ENCODE data around the gene DIPK2A.

DIPK2A gene

GRCh38 chr3:144015133-144015532, 43.5 kb downstream of the DIPK2A start:
- H3K27me3 ChIP-seq (ENCODE audit: control insufficient read depth, insufficient read depth, low read length) = no peaks in the 10 kb centered on the region
- no peak overlapping the region for H3K9ac ChIP-seq
- no peak overlapping the region for H3K4me3 ChIP-seq (ENCODE audit: low read depth, low read length)
- H3K4me2 ChIP-seq (ENCODE audit: low read length) = no peak overlapping the region
- H3K79me2 ChIP-seq = no peaks in the 10 kb centered on the region
- no peak overlapping the region for H3K27ac ChIP-seq
- H2AFZ ChIP-seq = no peak overlapping the region
- H3K36me3 ChIP-seq (ENCODE audit: control insufficient read depth, insufficient read depth, low read length) = no peaks in the 10 kb centered on the region
- no peaks in the 10 kb centered on the region for H3K4me1 ChIP-seq
- no peak for TF ChIP-seq CTCF (IDR thresholded peaks at IDR 0.05)
- H3K9me3 ChIP-seq (ENCODE audit: control insufficient read depth, low read length) = no peaks in the 10 kb centered on the region

GRCh38 chr3:144018776-144019175, 47.2 kb downstream of the DIPK2A start:
- no peak for TF ChIP-seq CTCF (IDR thresholded peaks at IDR 0.05)
- H3K27me3 ChIP-seq (ENCODE audit: control insufficient read depth, insufficient read depth, low read length) = no peaks in the 10 kb centered on the region
- no peaks in the 10 kb centered on the region for H3K36me3 ChIP-seq (ENCODE audit: control insufficient read depth, insufficient read depth, low read length)
- H3K4me2 ChIP-seq (ENCODE audit: low read length) = no peak overlapping the region
- H2AFZ ChIP-seq = no peak overlapping the region
- H3K79me2 ChIP-seq = no peaks in the 10 kb centered on the region
- no peak overlapping the region for H3K27ac ChIP-seq
- H3K4me3 ChIP-seq (ENCODE audit: low read depth, low read length) = no peak overlapping the region
- no peaks in the 10 kb centered on the region for H3K9me3 ChIP-seq (ENCODE audit: control insufficient read depth, low read length)
- no peak overlapping the region for H3K9ac ChIP-seq
- no peaks in the 10 kb centered on the region for H3K4me1 ChIP-seq

Data from parathyroid adenoma (tissue), 2 donors.